ENCODE results near the gene PRKG1.

The PRKG1 gene

DNA sequence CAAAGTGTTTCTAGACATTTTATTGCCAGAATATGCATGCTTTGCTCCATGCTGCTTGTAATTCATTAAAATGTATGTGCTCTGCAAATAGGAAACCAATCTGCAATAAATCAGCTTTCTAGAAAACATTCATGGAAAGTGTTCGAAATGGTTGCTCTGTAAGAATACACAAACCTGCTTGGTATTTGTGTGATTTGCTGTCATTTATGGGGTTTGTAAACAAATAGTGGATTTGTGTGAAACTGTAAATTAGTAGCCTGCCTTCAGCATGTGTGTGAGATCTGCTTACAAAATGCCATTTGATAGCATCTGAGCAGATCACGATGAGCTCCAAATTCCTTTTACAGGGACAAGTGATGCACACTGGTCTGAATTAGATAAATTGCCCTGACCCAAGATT lies 844.2 kb downstream of the PRKG1 start:
- DNase-seq: no peak

DNA sequence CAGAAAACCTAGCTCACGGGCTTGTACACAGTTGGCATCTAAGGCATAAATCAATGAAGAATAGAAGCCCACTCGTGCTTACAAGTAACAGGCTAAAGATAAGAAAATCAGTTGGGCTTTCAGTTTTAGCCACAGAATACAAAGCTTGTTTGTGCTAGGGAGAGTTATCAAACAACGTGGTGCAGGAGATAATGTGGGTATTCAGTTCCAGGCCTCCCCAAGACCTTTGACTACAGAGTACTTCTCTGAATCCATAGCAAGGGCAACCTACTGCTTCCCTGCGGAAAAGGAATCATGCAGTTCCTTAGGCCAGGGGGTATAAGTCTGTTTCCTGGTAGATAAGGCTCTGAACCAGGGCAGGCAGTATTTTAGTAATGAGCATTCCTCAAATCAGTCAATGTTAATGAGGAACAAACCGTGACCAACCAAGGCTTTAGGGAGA lies 844.6 kb downstream of the PRKG1 start:
- DNase-seq: no peak

DNA sequence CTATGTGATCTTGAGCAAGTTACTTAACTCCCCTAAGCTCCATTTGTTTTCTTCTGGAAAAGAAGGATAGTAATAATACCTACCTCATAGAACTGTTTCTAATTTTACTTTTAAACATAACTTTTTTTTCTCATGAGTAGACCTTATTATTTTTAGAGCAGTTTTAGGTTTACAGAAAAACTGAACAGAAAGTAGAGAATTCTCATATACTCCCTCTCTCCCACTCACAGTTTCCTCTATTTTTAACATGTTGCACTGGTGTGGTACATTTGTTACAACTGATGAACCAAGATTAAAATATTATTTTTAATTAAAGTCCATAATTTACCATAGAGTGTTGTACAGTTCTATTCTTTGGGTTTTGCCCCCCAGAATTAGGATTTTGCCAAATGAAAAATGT lies 846.4 kb downstream of the PRKG1 start:
- no peak for DNase-seq

DNA sequence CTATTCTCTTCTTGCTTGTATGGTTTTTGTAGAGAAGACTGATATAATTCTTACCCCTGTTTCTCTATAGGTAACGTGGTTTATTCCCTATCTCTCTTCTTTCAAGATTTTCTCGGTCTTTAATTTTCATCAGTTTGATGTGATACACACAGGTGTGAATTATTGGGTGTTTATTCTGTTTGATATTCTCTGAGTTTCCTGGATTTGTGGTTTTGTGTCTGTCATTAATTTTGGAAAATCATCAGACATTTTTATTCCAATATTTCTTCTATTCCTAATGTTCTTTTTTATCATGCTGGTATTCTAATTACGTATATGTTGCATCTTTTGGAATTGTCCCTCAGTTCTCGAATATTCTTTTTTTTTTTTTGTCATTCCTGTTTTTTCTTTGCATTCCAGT lies 850.1 kb downstream of the PRKG1 start:
- DNase-seq: no peak

DNA sequence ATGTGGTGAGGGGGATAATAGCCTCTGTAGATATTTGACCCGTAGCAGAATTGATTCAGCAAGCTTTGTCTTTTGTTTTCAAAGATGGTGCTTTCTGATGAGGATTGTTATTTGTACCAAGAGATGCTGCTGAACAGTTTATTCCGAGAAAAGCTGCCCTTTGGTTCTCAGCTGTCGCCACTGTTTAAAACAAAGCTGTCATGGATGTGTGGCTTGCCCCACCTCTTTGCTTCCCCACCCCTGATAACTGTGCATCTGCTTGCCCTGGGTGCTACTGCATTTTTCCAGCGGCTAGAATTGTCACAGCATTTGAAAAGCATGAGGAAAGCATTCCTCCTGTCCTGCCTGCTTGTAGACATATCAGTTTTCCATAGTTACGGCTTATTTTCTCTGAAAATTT lies 852.0 kb downstream of the PRKG1 start:
- DNase-seq: no peak

DNA sequence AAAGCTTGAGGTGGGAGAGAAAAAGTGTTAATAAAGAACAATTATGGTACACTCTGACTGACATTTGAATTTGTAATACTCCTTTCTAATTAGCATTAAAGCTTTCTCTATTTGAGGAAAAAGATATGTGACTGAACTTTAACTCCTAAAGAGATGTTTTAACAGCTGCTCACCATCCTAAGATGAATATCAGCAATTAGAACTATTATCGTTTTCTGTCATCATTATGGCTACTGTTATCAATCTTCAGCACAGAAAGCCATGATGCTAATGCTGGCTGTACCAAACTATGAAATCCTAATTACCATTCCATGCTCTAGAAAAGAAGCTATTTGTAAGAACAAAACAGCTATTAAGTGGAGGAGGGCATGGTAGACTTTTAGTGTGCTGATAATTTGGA lies 853.9 kb downstream of the PRKG1 start:
- DNase-seq: no peak

- DNase-seq: no peak
Measured at GRCh38 chr10:51932530-51932929, 858.2 kb downstream of the PRKG1 start.

GRCh38 chr10:51934373-51934772 lies 860.1 kb downstream of the PRKG1 start:
- no peak for DNase-seq

DNA sequence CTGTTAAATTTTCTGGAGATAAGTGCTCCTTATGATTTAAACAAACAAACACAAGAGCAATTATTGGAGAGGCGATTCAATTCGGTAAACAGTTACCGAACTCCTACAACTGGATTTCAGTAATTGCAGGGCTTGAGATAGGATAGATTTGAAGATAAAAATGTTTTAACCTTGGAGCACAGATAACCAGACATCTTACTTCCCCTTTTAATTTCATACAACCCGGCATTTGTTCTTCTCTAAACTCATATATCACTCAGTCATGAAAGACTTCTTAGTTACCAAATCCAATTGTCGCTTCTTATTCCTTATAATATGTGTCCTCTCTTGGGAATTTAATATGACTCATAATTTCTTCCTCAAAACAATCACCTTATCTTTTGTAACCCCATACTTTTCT lies 861.1 kb downstream of the PRKG1 start:
- DNase-seq: no peak

DNA sequence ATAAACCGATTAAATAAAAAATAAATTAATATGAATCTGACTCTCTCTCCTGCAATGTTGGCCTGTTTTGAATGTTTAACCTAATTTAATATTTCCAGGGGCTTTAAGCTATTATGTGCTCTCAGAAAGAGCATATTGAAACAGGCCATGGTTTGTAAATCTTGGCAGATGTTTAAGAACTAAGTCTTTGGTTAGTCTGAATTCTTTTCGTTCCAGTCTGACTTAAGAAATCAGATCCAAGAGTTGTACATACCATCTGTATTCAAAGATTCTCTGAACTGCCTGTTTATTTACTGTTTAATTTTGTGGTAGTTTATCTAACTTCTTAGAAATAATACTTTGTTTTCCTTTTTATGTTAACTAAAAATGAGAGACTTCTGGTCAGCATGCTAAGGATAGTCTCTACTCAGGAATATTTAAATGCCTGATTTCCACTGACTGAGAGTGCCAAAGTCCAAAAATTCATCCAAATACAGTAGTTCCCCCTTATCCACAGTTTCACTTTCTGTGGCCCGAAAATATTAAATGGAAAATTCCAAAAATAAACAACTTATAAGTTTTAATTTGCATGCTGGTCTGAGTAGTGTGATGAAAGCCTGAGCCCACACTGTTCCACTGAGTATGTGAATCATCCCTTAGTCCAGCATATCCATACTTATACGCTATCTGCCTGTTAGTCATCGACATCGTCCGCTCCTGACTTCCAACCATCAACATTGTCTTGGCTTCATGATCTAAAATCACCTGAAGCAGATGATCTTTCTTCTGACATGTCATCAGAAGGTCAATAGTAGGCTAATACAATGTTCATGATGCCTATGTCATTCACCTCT lies 863.2 kb downstream of the PRKG1 start:
- no peak for DNase-seq

DNA sequence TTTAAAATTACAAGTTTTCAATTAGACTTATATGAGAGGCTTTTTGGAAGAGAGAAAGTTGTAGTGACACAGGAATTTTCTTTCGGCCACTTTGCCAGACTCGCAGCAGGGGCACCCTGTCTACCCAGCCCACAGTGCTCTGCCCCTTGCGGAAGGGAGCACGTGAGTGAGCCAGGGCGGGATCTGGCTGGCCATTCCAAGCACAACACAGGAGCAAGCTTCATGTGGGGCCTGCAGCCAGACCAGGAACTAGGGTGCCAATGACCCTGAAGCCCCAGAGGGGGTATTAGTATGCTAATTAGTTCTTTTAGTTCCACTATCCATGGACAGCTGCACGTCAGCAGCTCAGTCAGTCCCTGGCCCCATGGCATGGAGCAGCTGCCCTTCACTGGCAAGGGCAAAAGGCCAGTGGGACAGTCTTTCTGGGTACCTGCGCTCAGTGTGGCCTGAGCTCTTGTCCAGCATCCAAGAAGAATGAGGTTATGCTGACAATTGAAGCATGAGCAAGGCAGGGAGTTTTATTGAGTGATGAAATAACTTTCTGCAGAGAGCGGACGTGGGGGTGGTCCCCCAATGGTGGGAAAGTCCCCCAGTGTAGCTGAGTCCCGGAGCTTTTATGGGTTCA lies 876.2 kb downstream of the PRKG1 start:
- DNase-seq: no peak

GRCh38 chr10:51950996-51951555 lies 876.8 kb downstream of the PRKG1 start:
- no peak for DNase-seq

- DNase-seq: no peak
Measured at GRCh38 chr10:51951601-51952000, 877.3 kb downstream of the PRKG1 start.

GRCh38 chr10:51952056-51952455 lies 877.8 kb downstream of the PRKG1 start:
- DNase-seq: no peak

GRCh38 chr10:51955696-51956095 lies 881.4 kb downstream of the PRKG1 start:
- DNase-seq: no peak

- DNase-seq: no peak
Measured at GRCh38 chr10:51956822-51957221, 882.5 kb downstream of the PRKG1 start.

DNA sequence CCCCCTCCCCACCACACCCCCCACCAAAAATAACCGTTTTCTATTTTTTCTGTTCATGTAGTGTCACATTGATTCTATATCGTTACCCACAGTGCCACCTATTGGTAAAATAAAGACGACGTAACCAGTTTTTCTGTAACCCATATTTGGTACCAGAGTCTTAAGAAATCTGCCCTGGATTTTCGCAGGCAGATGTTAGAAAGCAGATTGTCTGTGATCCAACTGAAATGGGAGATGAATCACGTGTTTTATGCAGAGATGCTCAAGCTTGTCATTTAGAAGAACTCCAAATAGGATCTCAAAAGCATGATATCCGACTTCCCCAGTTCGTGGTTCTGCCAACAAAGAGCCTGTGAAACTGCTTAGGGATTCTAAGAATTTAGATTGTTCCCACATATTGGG lies 886.2 kb downstream of the PRKG1 start:
- DNase-seq: no peak

DNA sequence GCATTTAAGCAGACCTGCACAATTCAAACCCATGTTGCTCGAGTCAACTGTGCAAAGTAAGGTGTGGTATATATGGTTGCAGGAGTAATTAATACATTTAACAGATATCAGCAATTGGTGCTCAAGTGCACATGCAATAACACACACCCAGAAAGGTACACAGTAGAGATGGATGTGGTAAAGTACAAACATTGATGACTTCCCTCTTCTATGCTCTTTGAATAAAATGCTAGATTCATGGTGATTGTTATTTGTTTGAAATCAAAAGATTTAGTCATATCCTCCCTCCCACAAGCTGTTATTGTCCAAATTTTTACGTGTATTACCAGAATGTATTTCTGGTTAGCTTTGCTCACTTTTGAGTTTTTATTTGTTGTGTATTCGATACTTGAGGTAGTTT lies 887.1 kb downstream of the PRKG1 start:
- DNase-seq: no peak

- no peak for DNase-seq
Measured at GRCh38 chr10:51964630-51965029, 890.3 kb downstream of the PRKG1 start.

DNA sequence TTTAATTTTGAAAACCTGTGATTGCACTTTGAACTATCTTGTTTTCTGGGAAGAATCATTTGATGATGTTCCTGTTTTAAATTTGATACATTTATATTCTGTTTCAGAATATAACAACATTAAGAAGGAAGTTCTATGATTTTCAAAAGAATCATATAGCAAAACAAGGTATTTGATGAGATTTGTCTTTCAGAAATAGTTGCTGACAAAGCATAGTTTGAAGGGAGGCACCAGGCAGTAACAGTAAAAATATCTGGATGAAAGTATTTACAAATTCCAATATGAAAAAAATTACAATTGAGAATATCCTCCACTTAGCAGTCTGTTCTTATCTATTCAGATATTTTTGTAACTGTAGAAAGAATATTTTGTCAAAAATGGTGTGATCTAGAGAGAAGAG lies 891.2 kb downstream of the PRKG1 start:
- DNase-seq: no peak

GRCh38 chr10:51972733-51973346 lies 898.6 kb downstream of the PRKG1 start:
- no peak for DNase-seq

DNA sequence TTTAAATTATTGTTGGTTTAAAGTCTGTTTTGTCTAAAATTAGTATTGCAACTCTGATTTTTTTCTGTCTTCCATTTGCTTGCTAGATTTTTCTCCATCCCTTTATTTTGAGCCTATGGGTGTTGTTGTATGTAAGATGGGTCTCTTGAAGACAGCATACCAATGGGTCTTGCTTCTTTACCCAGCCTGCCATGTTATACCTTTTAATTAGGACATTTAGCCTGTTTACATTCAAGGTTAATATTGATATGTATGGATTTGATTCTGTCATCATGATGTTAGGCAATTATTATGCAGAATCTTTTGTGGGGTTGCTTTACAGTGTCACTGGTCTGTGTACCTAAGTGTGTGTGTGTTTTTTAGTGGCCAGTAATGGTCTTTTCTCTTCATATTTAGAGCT lies 906.5 kb downstream of the PRKG1 start:
- no peak for DNase-seq

GRCh38 chr10:51981731-51982130 lies 907.4 kb downstream of the PRKG1 start:
- no peak for DNase-seq

- DNase-seq: no peak
Measured at GRCh38 chr10:51983481-51983880, 909.2 kb downstream of the PRKG1 start.

Data from activated naive CD4-positive, alpha-beta T cell treated with anti-CD3 and anti-CD28 coated beads, Interleukin-2, amount 50 U/mL, for 16 hours (primary cell).